HepG2 (cell line): ENCODE data around the gene DMGDH. TPM values are rescaled to one million over a fixed set of nuclear protein-coding genes. Genes with fewer than 3 reads are reported as not detected.
A peak's percentile ranks its signal among the peaks of the same experiment; 100 is the strongest.

ENCODE experiments used
- AHR ChIP-seq: IDR thresholded peaks from 2 replicates; pipeline ENCODE4 v1.6.1; 2018; ENCODE audit warnings: missing genetic modification reagents, missing compliant biosample characterization
- ATF3 ChIP-seq: sonication (generic); formaldehyde crosslinking; IDR thresholded peaks from 2 replicates; pipeline ENCODE4 v1.4.0; 2020; ENCODE audit warnings: missing genetic modification reagents
- ATM ChIP-seq: fragments of 450-650 bp; IDR thresholded peaks from 2 replicates; pipeline ENCODE4 v1.7.1; 2017; ENCODE audit warnings: mild to moderate bottlenecking, borderline replicate concordance
- CENPX ChIP-seq: sonication (generic); formaldehyde crosslinking; IDR thresholded peaks from 2 replicates; pipeline ENCODE4 v1.9.0; 2021; ENCODE audit warnings: mild to moderate bottlenecking, missing genetic modification reagents, moderate library complexity
- FOXP1 ChIP-seq, 2 experiments: fragments of 450-650 bp in 1 of 2; IDR thresholded peaks; 2 replicates each; pipeline ENCODE4 v1.6.1; 2017 to 2018; ENCODE audit warnings: antibody characterized with exemption in 1 of 2
- NKX3-1 ChIP-seq: sonication (generic); formaldehyde crosslinking; IDR thresholded peaks from 2 replicates; pipeline ENCODE4 v1.5.0; 2020; ENCODE audit warnings: missing genetic modification reagents
- SPEN ChIP-seq: sonication (generic); formaldehyde crosslinking; IDR thresholded peaks from 2 replicates; pipeline ENCODE4 v1.5.1; 2020; ENCODE audit warnings: low read depth, mild to moderate bottlenecking, missing genetic modification reagents
- SRSF1 ChIP-seq: fragments of 200-400 bp; formaldehyde crosslinking; optimal IDR thresholded peaks from 2 replicates; pipeline ENCODE3; 2017; ENCODE audit warnings: mild to moderate bottlenecking, low read depth, low read length, moderate library complexity
- UBTF ChIP-seq: sonication (generic); formaldehyde crosslinking; IDR thresholded peaks from 2 replicates; pipeline ENCODE4 v1.4.0; 2020; ENCODE audit warnings: mild to moderate bottlenecking, missing genetic modification reagents
- ZFYVE20 ChIP-seq: sonication (generic); formaldehyde crosslinking; IDR thresholded peaks from 2 replicates; pipeline ENCODE4 v1.8.0; 2023; ENCODE audit warnings: low read depth, mild to moderate bottlenecking, moderate library complexity, missing genetic modification reagents, borderline replicate concordance
- ZNF274 ChIP-seq: sonication (generic); formaldehyde crosslinking; IDR thresholded peaks from 2 replicates; pipeline ENCODE4 v1.5.1; 2020; ENCODE audit warnings: mild to moderate bottlenecking, missing genetic modification reagents
- ZNF280B ChIP-seq: sonication (generic); formaldehyde crosslinking; IDR thresholded peaks from 2 replicates; pipeline ENCODE4 v1.5.0; 2020; ENCODE audit warnings: missing genetic modification reagents, mild to moderate bottlenecking, borderline replicate concordance
- ZNF333 ChIP-seq: sonication (generic); formaldehyde crosslinking; IDR thresholded peaks from 2 replicates; pipeline ENCODE4 v1.4.0; 2020; ENCODE audit warnings: mild to moderate bottlenecking, missing genetic modification reagents, borderline replicate concordance
- ZNF777 ChIP-seq: sonication (generic); formaldehyde crosslinking; IDR thresholded peaks from 2 replicates; pipeline ENCODE4 v1.4.0; 2020; ENCODE audit warnings: missing genetic modification reagents
- polyA plus RNA-seq, 8 experiments: library from polyadenylated mRNA; depleted of rRNA in 3 of 8; stranded (reverse) in 7 of 8; unstranded in 1 of 8; fragments of >200 nt; fragmentation: Illumina TruSeq in 4 of 8; extraction: Trizol in 4 of 8; gene quantifications; 2 replicates each; pipeline versions ENCODE4 v1.2.1 to v1.2.3, GENCODE V29; 2011 to 2016; ENCODE audit warnings: low read depth in 4 of 8, missing spikeins in 1 of 8, mixed read lengths in 1 of 8; ENCODE audit not compliant: insufficient read depth in 1 of 8
- total RNA-seq, 5 experiments: library from RNA; depleted of rRNA; stranded (reverse); fragments of >200 nt; fragmentation: Illumina TruSeq; extraction: Trizol; gene quantifications; 2 replicates each; pipeline ENCODE4 v1.2.3, GENCODE V29; 2016; ENCODE audit warnings: low read depth in 1 of 5
- TF ChIP-seq, protein P1 (sequence below): sonication (generic); formaldehyde crosslinking; IDR thresholded peaks from 2 replicates; pipeline ENCODE4 v1.4.0; 2020; ENCODE audit warnings: missing genetic modification reagents, borderline replicate concordance
- TF ChIP-seq, protein P2 (sequence below): sonication (generic); formaldehyde crosslinking; IDR thresholded peaks from 2 replicates; pipeline ENCODE4 v1.5.0; 2020; ENCODE audit warnings: mild to moderate bottlenecking, missing genetic modification reagents
- TF ChIP-seq, protein P3 (sequence below): sonication (generic); formaldehyde crosslinking; IDR thresholded peaks from 2 replicates; pipeline ENCODE4 v1.4.0; 2020; ENCODE audit warnings: missing genetic modification reagents

Gene DMGDH
- total and polyA plus RNA-seq, 2 of the 13 experiments (the other 11 are each of a cell fraction or from before 2014, with no cell fraction given), result 3.6 to 7.9 TPM

GRCh38 chr5:78984439-78985115 lies 84.9 kb downstream of the DMGDH start (continued):
- no peak for TF ChIP-seq SRSF1
- TF ChIP-seq ZNF777 (CRISPR knock-in tag), result peak; percentile 87
- TF ChIP-seq SPEN (CRISPR knock-in tag), result no peak; the same call in 1 of the 2 replicates
- TF ChIP-seq UBTF (CRISPR knock-in tag), result peak; percentile 54; the same call in 1 of the 2 replicates
- TF ChIP-seq, protein P1, sequence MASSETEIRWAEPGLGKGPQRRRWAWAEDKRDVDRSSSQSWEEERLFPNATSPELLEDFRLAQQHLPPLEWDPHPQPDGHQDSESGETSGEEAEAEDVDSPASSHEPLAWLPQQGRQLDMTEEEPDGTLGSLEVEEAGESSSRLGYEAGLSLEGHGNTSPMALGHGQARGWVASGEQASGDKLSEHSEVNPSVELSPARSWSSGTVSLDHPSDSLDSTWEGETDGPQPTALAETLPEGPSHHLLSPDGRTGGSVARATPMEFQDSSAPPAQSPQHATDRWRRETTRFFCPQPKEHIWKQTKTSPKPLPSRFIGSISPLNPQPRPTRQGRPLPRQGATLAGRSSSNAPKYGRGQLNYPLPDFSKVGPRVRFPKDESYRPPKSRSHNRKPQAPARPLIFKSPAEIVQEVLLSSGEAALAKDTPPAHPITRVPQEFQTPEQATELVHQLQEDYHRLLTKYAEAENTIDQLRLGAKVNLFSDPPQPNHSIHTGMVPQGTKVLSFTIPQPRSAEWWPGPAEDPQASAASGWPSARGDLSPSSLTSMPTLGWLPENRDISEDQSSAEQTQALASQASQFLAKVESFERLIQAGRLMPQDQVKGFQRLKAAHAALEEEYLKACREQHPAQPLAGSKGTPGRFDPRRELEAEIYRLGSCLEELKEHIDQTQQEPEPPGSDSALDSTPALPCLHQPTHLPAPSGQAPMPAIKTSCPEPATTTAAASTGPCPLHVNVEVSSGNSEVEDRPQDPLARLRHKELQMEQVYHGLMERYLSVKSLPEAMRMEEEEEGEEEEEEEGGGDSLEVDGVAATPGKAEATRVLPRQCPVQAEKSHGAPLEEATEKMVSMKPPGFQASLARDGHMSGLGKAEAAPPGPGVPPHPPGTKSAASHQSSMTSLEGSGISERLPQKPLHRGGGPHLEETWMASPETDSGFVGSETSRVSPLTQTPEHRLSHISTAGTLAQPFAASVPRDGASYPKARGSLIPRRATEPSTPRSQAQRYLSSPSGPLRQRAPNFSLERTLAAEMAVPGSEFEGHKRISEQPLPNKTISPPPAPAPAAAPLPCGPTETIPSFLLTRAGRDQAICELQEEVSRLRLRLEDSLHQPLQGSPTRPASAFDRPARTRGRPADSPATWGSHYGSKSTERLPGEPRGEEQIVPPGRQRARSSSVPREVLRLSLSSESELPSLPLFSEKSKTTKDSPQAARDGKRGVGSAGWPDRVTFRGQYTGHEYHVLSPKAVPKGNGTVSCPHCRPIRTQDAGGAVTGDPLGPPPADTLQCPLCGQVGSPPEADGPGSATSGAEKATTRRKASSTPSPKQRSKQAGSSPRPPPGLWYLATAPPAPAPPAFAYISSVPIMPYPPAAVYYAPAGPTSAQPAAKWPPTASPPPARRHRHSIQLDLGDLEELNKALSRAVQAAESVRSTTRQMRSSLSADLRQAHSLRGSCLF (CRISPR knock-in tag), result no peak
- TF ChIP-seq, protein P2, sequence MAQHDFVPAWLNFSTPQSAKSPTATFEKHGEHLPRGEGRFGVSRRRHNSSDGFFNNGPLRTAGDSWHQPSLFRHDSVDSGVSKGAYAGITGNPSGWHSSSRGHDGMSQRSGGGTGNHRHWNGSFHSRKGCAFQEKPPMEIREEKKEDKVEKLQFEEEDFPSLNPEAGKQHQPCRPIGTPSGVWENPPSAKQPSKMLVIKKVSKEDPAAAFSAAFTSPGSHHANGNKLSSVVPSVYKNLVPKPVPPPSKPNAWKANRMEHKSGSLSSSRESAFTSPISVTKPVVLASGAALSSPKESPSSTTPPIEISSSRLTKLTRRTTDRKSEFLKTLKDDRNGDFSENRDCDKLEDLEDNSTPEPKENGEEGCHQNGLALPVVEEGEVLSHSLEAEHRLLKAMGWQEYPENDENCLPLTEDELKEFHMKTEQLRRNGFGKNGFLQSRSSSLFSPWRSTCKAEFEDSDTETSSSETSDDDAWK (CRISPR knock-in tag), result no peak
- TF ChIP-seq, protein P3, sequence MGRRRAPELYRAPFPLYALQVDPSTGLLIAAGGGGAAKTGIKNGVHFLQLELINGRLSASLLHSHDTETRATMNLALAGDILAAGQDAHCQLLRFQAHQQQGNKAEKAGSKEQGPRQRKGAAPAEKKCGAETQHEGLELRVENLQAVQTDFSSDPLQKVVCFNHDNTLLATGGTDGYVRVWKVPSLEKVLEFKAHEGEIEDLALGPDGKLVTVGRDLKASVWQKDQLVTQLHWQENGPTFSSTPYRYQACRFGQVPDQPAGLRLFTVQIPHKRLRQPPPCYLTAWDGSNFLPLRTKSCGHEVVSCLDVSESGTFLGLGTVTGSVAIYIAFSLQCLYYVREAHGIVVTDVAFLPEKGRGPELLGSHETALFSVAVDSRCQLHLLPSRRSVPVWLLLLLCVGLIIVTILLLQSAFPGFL (CRISPR knock-in tag), result no peak
- no peak for TF ChIP-seq ZNF280B (CRISPR knock-in tag)
- TF ChIP-seq FOXP1 (IDR thresholded peaks at IDR 0.05), result no peak
- no peak for TF ChIP-seq FOXP1 (CRISPR knock-in tag; IDR thresholded peaks at IDR 0.05)
- no peak for TF ChIP-seq AHR (CRISPR knock-in tag)
- TF ChIP-seq NKX3-1, result no peak
- no peak for TF ChIP-seq CENPX
- TF ChIP-seq ATM, result no peak
- 0 out of 2 replicates have a peak, but pooled peaks have one; percentile 7 for TF ChIP-seq ATF3
- TF ChIP-seq ZFYVE20, result 0 out of 2 replicates have a peak, but pooled peaks have one; percentile 46
- no peak for TF ChIP-seq ZNF333
- peak; percentile 38; the same call in 1 of the 2 replicates for TF ChIP-seq ZNF274 (CRISPR knock-in tag)
